Liver (tissue), 9 donors: Measurements from ENCODE around the gene TYMS. TPM values are rescaled to one million over a fixed set of nuclear protein-coding genes. Genes with fewer than 3 reads are reported as not detected.
A peak's percentile ranks its signal among the peaks of the same experiment; 100 is the strongest.

Source experiments
- DNase-seq: peaks from one replicate; pipeline ENCODE4 v3.0.0-alpha.2; 2017; ENCODE audit warnings: low spot score
- H3K27ac ChIP-seq, 2 donors: one replicate each; pipeline ENCODE4 v1.7.0; 2013; ENCODE audit warnings: inconsistent platforms in 2 of 2, low read length in 2 of 2, control low read depth in 1 of 2, low read depth in 1 of 2, mild to moderate bottlenecking in 1 of 2
- H3K27me3 ChIP-seq, 4 donors: one replicate each; pipeline versions ENCODE4 v1.6.1 to v1.7.0; 2013; ENCODE audit warnings: low read length in 3 of 4, inconsistent platforms in 1 of 4, mild to moderate bottlenecking in 1 of 4, moderate library complexity in 1 of 4; ENCODE audit not compliant: control insufficient read depth in 4 of 4, insufficient read depth in 4 of 4
- H3K36me3 ChIP-seq, 4 donors: one replicate each; pipeline versions ENCODE4 v1.6.1 to v1.7.0; 2013; ENCODE audit warnings: low read length in 3 of 4, mild to moderate bottlenecking in 3 of 4, low read depth in 1 of 4, moderate library complexity in 1 of 4; ENCODE audit not compliant: control insufficient read depth in 4 of 4, insufficient read depth in 3 of 4
- H3K4me1 ChIP-seq, 4 donors: one replicate each; pipeline versions ENCODE4 v1.6.1 to v1.7.0; 2013; ENCODE audit warnings: low read length in 3 of 4, mild to moderate bottlenecking in 3 of 4, moderate library complexity in 1 of 4; ENCODE audit not compliant: control insufficient read depth in 4 of 4, insufficient read depth in 4 of 4
- H3K4me3 ChIP-seq, 3 donors: one replicate each; pipeline versions ENCODE4 v1.6.1 to v1.7.0; 2013; ENCODE audit warnings: low read length in 3 of 3, control low read depth in 1 of 3, low read depth in 1 of 3, mild to moderate bottlenecking in 1 of 3
- H3K9ac ChIP-seq, 2 donors: one replicate each; pipeline ENCODE4 v1.7.0; 2013; ENCODE audit warnings: low read length in 2 of 2, mild to moderate bottlenecking in 2 of 2, moderate library complexity in 2 of 2, control low read depth in 1 of 2, low read depth in 1 of 2
- H3K9me3 ChIP-seq, 4 donors: one replicate each; pipeline versions ENCODE4 v1.6.1 to v1.7.0; 2013; ENCODE audit warnings: low read length in 3 of 4; ENCODE audit not compliant: control insufficient read depth in 4 of 4
- ATF3 ChIP-seq: IDR thresholded peaks from 2 replicates; pipeline ENCODE4 v1.6.1; 2016; ENCODE audit warnings: antibody characterized with exemption
- CTCF ChIP-seq: fragments of 150-350 bp; IDR thresholded peaks from 2 replicates; pipeline ENCODE4 v1.5.1; 2017; ENCODE audit warnings: improper control_type of control experiment, low read depth, low read length; ENCODE audit not compliant: missing input control
- EGR1 ChIP-seq, 2 donors: IDR thresholded peaks; 2 replicates each; pipeline ENCODE4 v1.6.1; 2016 to 2018; ENCODE audit warnings: antibody characterized with exemption in 2 of 2, low read depth in 2 of 2
- FOXA1 ChIP-seq: IDR thresholded peaks from 2 replicates; pipeline ENCODE4 v1.6.1; 2016; ENCODE audit warnings: antibody characterized with exemption
- FOXA2 ChIP-seq: IDR thresholded peaks from 2 replicates; pipeline ENCODE4 v1.6.1; 2016; ENCODE audit warnings: antibody characterized with exemption
- GABPA ChIP-seq, 2 donors: IDR thresholded peaks in 1 of 2; conservative IDR thresholded peaks in 1 of 2; 2 replicates each; pipeline ENCODE4 v1.6.1; 2016; ENCODE audit warnings: antibody characterized with exemption in 2 of 2, mild to moderate bottlenecking in 1 of 2, moderate library complexity in 1 of 2
- HNF4A ChIP-seq, 2 donors: conservative IDR thresholded peaks; 2 replicates each; pipeline ENCODE4 v1.6.1; 2016; ENCODE audit warnings: antibody characterized with exemption in 2 of 2, mild to moderate bottlenecking in 2 of 2
- JUND ChIP-seq, 2 donors: IDR thresholded peaks; 2 replicates each; pipeline ENCODE4 v1.6.1; 2016; ENCODE audit warnings: antibody characterized with exemption in 2 of 2
- MAX ChIP-seq: IDR thresholded peaks from 2 replicates; pipeline ENCODE4 v1.6.1; 2016; ENCODE audit warnings: antibody characterized with exemption
- NR2F2 ChIP-seq: IDR thresholded peaks from 2 replicates; pipeline ENCODE4 v1.6.1; 2016; ENCODE audit warnings: antibody characterized with exemption
- RAD21 ChIP-seq, 2 donors: IDR thresholded peaks; 2 replicates each; pipeline ENCODE4 v1.6.1; 2016; ENCODE audit warnings: antibody characterized with exemption in 2 of 2, mild to moderate bottlenecking in 2 of 2
- REST ChIP-seq: IDR thresholded peaks from 2 replicates; pipeline ENCODE4 v1.6.1; 2016; ENCODE audit warnings: antibody characterized with exemption, mild to moderate bottlenecking
- RXRA ChIP-seq, 2 donors: IDR thresholded peaks; 2 replicates each; pipeline ENCODE4 v1.6.1; 2017 to 2018; ENCODE audit warnings: antibody characterized with exemption in 2 of 2, mild to moderate bottlenecking in 1 of 2
- YY1 ChIP-seq: IDR thresholded peaks from 2 replicates; pipeline ENCODE4 v1.6.1; 2016; ENCODE audit warnings: antibody characterized with exemption, mild to moderate bottlenecking
- ZBTB33 ChIP-seq: IDR thresholded peaks from 2 replicates; pipeline ENCODE4 v1.6.1; 2016; ENCODE audit warnings: antibody characterized with exemption
- WGBS: extraction: QIAGEN DNeasy Blood & Tissue Kit; methylation state at CpG from one replicate; pipeline ENCODE4 v1.1.7; 2013; 5-methylcytosine and 5-hydroxymethylcytosine counted together
- polyA plus RNA-seq, 2 donors: library from polyadenylated mRNA; stranded (reverse) in 1 of 2; unstranded in 1 of 2; fragments of 200-250 nt in 1 of 2; fragments of >200 nt in 1 of 2; fragmentation: Nextera tagmentation in 1 of 2; extraction: Ambion mirVana in 1 of 2; gene quantifications; one replicate each; pipeline versions ENCODE4 v1.2.1 to v1.2.3, GENCODE V29; 2013 to 2015
- total RNA-seq, 2 donors: library from RNA; depleted of rRNA; stranded (reverse); fragments of >200 nt; gene quantifications; one replicate each; pipeline ENCODE4 v1.2.3, GENCODE V29; 2014
- donor health status: healthy.
- donor health status: healthy.
- donor health status: healthy.
- donor health status: healthy.
- donor health status: healthy.

TYMS gene
- total and polyA plus RNA-seq, 4 donors: 0.25 to 77.4 (median 5.3) TPM

GRCh38 chr18:717003-717402 lies 59.5 kb downstream of the TYMS start:
- 67% methylated on average over 4 of the region's 4 CpGs for WGBS
- Histone ChIP-seq H3K27ac (peak overlapping the region; percentile 40 to 57), H3K9ac (no peak overlapping the region)

More at GRCh38 chr18:717003-717402, 59.5 kb downstream of the TYMS start:
- no peaks in the 10 kb centered on the region for H3K9me3 ChIP-seq
- TF ChIP-seq RAD21 (IDR thresholded peaks at IDR 0.05) (no peak), ATF3 (no peak), YY1 (no peak), FOXA1 (no peak), RXRA (IDR thresholded peaks at IDR 0.05) (peak; percentile 20 to 85), CTCF (no peak), REST (no peak), FOXA2 (no peak), JUND (IDR thresholded peaks at IDR 0.05) (peak in 1 of 2 donors; percentile 54), GABPA (IDR thresholded peaks at IDR 0.05 in 1 of 2, conservative IDR thresholded peaks at IDR 0.05 in 1 of 2) (no peak), HNF4A (conservative IDR thresholded peaks at IDR 0.05) (peak; percentile 15 to 67), MAX (peak; percentile 17), NR2F2 (no peak), ZBTB33 (peak; percentile 31), EGR1 (IDR thresholded peaks at IDR 0.05; ENCODE audit: low read depth in 2 of 2) (no peak)
- H3K27me3 ChIP-seq: no peaks in the 10 kb centered on the region
- DNase-seq: no peak
- H3K36me3 ChIP-seq: no peaks in the 10 kb centered on the region
- H3K4me1 ChIP-seq: peaks cover 0 to 4% (median 3%) of the 10 kb centered on the region in 4 donors
- H3K4me3 ChIP-seq: no peak overlapping the region

Other genes starting within 250 kb of the TYMS start
- 1 to 10 TPM in 1 of 2 donors, under 1 TPM in 1; 0.33 to 1.6 TPM for gene COLEC12, start 157.0 kb upstream of the TYMS start, total RNA-seq
- under 1 TPM; 0.03 to 0.22 TPM for gene COLEC12, start 157.0 kb upstream of the TYMS start, polyA plus RNA-seq
- gene CETN1, start 77.3 kb upstream of the TYMS start, total RNA-seq: not detected
- not detected for gene CETN1, start 77.3 kb upstream of the TYMS start, polyA plus RNA-seq
- gene CLUL1, start 60.7 kb upstream of the TYMS start, total RNA-seq: not detected
- gene CLUL1, start 60.7 kb upstream of the TYMS start, polyA plus RNA-seq: under 1 TPM; 0.09 to 0.31 TPM
- 10 to 100 TPM; 34.0 to 96.1 TPM for gene ENOSF1, start 55.0 kb downstream of the TYMS start, total RNA-seq
- 10 to 100 TPM; 45.9 to 61.4 TPM for gene ENOSF1, start 55.0 kb downstream of the TYMS start, polyA plus RNA-seq
- gene YES1, start 154.6 kb downstream of the TYMS start, total RNA-seq: 10 to 100 TPM; 26.0 to 57.6 TPM
- 10 to 100 TPM; 12.5 to 17.9 TPM for gene YES1, start 154.6 kb downstream of the TYMS start, polyA plus RNA-seq
- gene ADCYAP1, start 247.2 kb downstream of the TYMS start, total RNA-seq: under 1 TPM in 1 of 2 donors, not detected in 1; 0.08 TPM
- under 1 TPM in 1 of 2 donors, not detected in 1; 0.02 TPM for gene ADCYAP1, start 247.2 kb downstream of the TYMS start, polyA plus RNA-seq